ENCODE results near the gene DPEP1. TPM values are rescaled to one million over a fixed set of nuclear protein-coding genes. Genes with fewer than 3 reads are reported as not detected.

Gene DPEP1
- total and polyA plus RNA-seq, 2 experiments from 2014 or later: 1.7 to 2.3 TPM

- TF ChIP-seq EZH2phosphoT487 (IDR thresholded peaks at IDR 0.05; ENCODE audit: unreplicated experiment) (no peak), NANOG (IDR thresholded peaks at IDR 0.05; ENCODE audit: borderline replicate concordance) (no peak), ETS1 (IDR thresholded peaks at IDR 0.05) (no peak), ZNF462 (CRISPR knock-in tag; IDR thresholded peaks at IDR 0.05) (no peak)
These were observed 73.9 kb downstream of the DPEP1 start (continued) for GRCh38 chr16:89687092-89687940.

Other genes with a start within 250 kb of the DPEP1 start
- 114 and 159 TPM in 2 replicates for gene ANKRD11, start 123.1 kb upstream of the DPEP1 start, total RNA-seq (2014; rRNA removed; shearing (Covaris generic))
- 130 and 140 TPM in 2 replicates for gene ANKRD11, start 123.1 kb upstream of the DPEP1 start, polyA plus RNA-seq (2016; fragmentation: Nextera tagmentation; extraction: Ambion mirVana)
- gene SPG7, start 105.2 kb upstream of the DPEP1 start, total RNA-seq (2014; rRNA removed; shearing (Covaris generic)): 267 and 326 TPM in 2 replicates
- 69.4 and 77.1 TPM in 2 replicates for gene SPG7, start 105.2 kb upstream of the DPEP1 start, polyA plus RNA-seq (2016; fragmentation: Nextera tagmentation; extraction: Ambion mirVana)
- gene RPL13, start 53.0 kb upstream of the DPEP1 start, total RNA-seq (2014; rRNA removed; shearing (Covaris generic)): 3,617 and 4,677 TPM in 2 replicates
- 3,489 and 3,901 TPM in 2 replicates for gene RPL13, start 53.0 kb upstream of the DPEP1 start, polyA plus RNA-seq (2016; fragmentation: Nextera tagmentation; extraction: Ambion mirVana)
- 15.7 and 18.4 TPM in 2 replicates for gene CPNE7, start 37.9 kb upstream of the DPEP1 start, total RNA-seq (2014; rRNA removed; shearing (Covaris generic))
- 10.0 and 11.2 TPM in 2 replicates for gene CPNE7, start 37.9 kb upstream of the DPEP1 start, polyA plus RNA-seq (2016; fragmentation: Nextera tagmentation; extraction: Ambion mirVana)
- 60.1 and 81.9 TPM in 2 replicates for gene CHMP1A, start 44.1 kb downstream of the DPEP1 start, total RNA-seq (2014; rRNA removed; shearing (Covaris generic))
- gene CHMP1A, start 44.1 kb downstream of the DPEP1 start, polyA plus RNA-seq (2016; fragmentation: Nextera tagmentation; extraction: Ambion mirVana): 42.3 TPM in 2 replicates
- gene SPATA33, start 44.2 kb downstream of the DPEP1 start, total RNA-seq (2014; rRNA removed; shearing (Covaris generic)): 5.8 and 6.6 TPM in 2 replicates
- 13.9 and 17.4 TPM in 2 replicates for gene SPATA33, start 44.2 kb downstream of the DPEP1 start, polyA plus RNA-seq (2016; fragmentation: Nextera tagmentation; extraction: Ambion mirVana)
- 53.2 and 64.6 TPM in 2 replicates for gene CDK10, start 73.0 kb downstream of the DPEP1 start, total RNA-seq (2014; rRNA removed; shearing (Covaris generic))
- 79.0 and 88.0 TPM in 2 replicates for gene CDK10, start 73.0 kb downstream of the DPEP1 start, polyA plus RNA-seq (2016; fragmentation: Nextera tagmentation; extraction: Ambion mirVana)
- gene SPATA2L, start 88.1 kb downstream of the DPEP1 start, total RNA-seq (2014; rRNA removed; shearing (Covaris generic)): 23.4 and 26.2 TPM in 2 replicates
- 6.9 and 11.1 TPM in 2 replicates for gene SPATA2L, start 88.1 kb downstream of the DPEP1 start, polyA plus RNA-seq (2016; fragmentation: Nextera tagmentation; extraction: Ambion mirVana)
- gene VPS9D1, start 107.3 kb downstream of the DPEP1 start, total RNA-seq (2014; rRNA removed; shearing (Covaris generic)): 1.8 and 2.1 TPM in 2 replicates
- 2.0 and 2.2 TPM in 2 replicates for gene VPS9D1, start 107.3 kb downstream of the DPEP1 start, polyA plus RNA-seq (2016; fragmentation: Nextera tagmentation; extraction: Ambion mirVana)
- gene ZNF276, start 107.9 kb downstream of the DPEP1 start, total RNA-seq (2014; rRNA removed; shearing (Covaris generic)): 12.7 and 15.6 TPM in 2 replicates
- gene ZNF276, start 107.9 kb downstream of the DPEP1 start, polyA plus RNA-seq (2016; fragmentation: Nextera tagmentation; extraction: Ambion mirVana): 3.4 and 4.3 TPM in 2 replicates
- 75.9 and 89.9 TPM in 2 replicates for gene FANCA, start 203.0 kb downstream of the DPEP1 start, total RNA-seq (2014; rRNA removed; shearing (Covaris generic))
- 36.4 and 42.3 TPM in 2 replicates for gene FANCA, start 203.0 kb downstream of the DPEP1 start, polyA plus RNA-seq (2016; fragmentation: Nextera tagmentation; extraction: Ambion mirVana)
- 10.1 and 15.2 TPM in 2 replicates for gene SPIRE2, start 214.8 kb downstream of the DPEP1 start, total RNA-seq (2014; rRNA removed; shearing (Covaris generic))
- gene SPIRE2, start 214.8 kb downstream of the DPEP1 start, polyA plus RNA-seq (2016; fragmentation: Nextera tagmentation; extraction: Ambion mirVana): 5.0 and 6.5 TPM in 2 replicates

All from GM23338 (cell line).